ENCODE measurements around the gene EVC. TPM values are rescaled to one million over a fixed set of nuclear protein-coding genes. Genes with fewer than 3 reads are reported as not detected.

The EVC gene
- total and polyA plus RNA-seq, 2 of the 8 experiments (the other 6 are each of a cell fraction or from before 2014, with no cell fraction given), result 2.6 to 9.8 TPM

Other genes with a start within 250 kb of the EVC start
- 5.9 and 6.4 TPM in 2 replicates for gene EVC2, start 2.6 kb upstream of the EVC start, total RNA-seq (2021; fragmentation: NEBNext Ultra II Directional; extraction: Animal tissue kit (Norgen Biotek cat#: 25700))
- 0.73 and 1.4 TPM in 2 replicates for gene EVC2, start 2.6 kb upstream of the EVC start, polyA plus RNA-seq (2011; rRNA removed)
- 117 and 120 TPM in 2 replicates for gene CRMP1, start 181.9 kb downstream of the EVC start, total RNA-seq (2021; fragmentation: NEBNext Ultra II Directional; extraction: Animal tissue kit (Norgen Biotek cat#: 25700))
- gene CRMP1, start 181.9 kb downstream of the EVC start, polyA plus RNA-seq (2011; rRNA removed), result 131 and 137 TPM in 2 replicates

All from H1 (cell line).